NCI-H345 treated with DMSO at 0.1 percent for 48 hours (cell line): ENCODE data around the gene KCNK16.
A peak's percentile ranks its signal among the peaks of the same experiment; 100 is the strongest.

Experiments used
- DNase-seq: peaks from one replicate; lab custom pipeline; 2025; ENCODE audit not compliant: unreplicated experiment; lab: John Stamatoyannopoulos, UW

KCNK16 gene

GRCh38 chr6:39322306-39322850, at the start of gene KCNK16:
Gene KCNK16, minus strand, starts transcription at chr6:39322702. Its CDS starts 162 bp downstream, at chr6:39322540.
- DNase-seq: peak; percentile 25

GRCh38 chr6:39370390-39370789, 47.9 kb upstream of the KCNK16 start:
- no peak for DNase-seq

- no peak for DNase-seq
Measured at GRCh38 chr6:39369987-39370386, 47.5 kb upstream of the KCNK16 start.

GRCh38 chr6:39367700-39368099, 45.2 kb upstream of the KCNK16 start:
- DNase-seq: peak; percentile 10

GRCh38 chr6:39366931-39367618, 44.6 kb upstream of the KCNK16 start:
- DNase-seq: no peak

GRCh38 chr6:39365281-39366074, 43.0 kb upstream of the KCNK16 start:
- DNase-seq: no peak

GRCh38 chr6:39363280-39363679, 40.8 kb upstream of the KCNK16 start:
- DNase-seq: no peak

- no peak for DNase-seq
Measured at GRCh38 chr6:39362487-39362865, 40.0 kb upstream of the KCNK16 start.

- DNase-seq: peak; percentile 74
Measured at GRCh38 chr6:39361657-39362486, 39.4 kb upstream of the KCNK16 start.

GRCh38 chr6:39360378-39360777, 37.9 kb upstream of the KCNK16 start:
- no peak for DNase-seq

- peak; percentile 70 for DNase-seq
Measured at GRCh38 chr6:39357998-39358686, 35.6 kb upstream of the KCNK16 start.

GRCh38 chr6:39353698-39354315, 31.3 kb upstream of the KCNK16 start:
- DNase-seq: no peak

GRCh38 chr6:39350723-39351505, 28.4 kb upstream of the KCNK16 start:
- no peak for DNase-seq

- no peak for DNase-seq
Measured at GRCh38 chr6:39348740-39349139, 26.2 kb upstream of the KCNK16 start.

- DNase-seq: peak; percentile 59
Measured at GRCh38 chr6:39347906-39348585, 25.5 kb upstream of the KCNK16 start.

- DNase-seq: no peak
Measured at GRCh38 chr6:39347206-39347605, 24.7 kb upstream of the KCNK16 start.

- DNase-seq: no peak
Measured at GRCh38 chr6:39344821-39345280, 22.3 kb upstream of the KCNK16 start.

- DNase-seq: no peak
Measured at GRCh38 chr6:39343396-39343870, 20.9 kb upstream of the KCNK16 start.
